ENCODE measurements around the gene VPS13C.

The VPS13C gene

DNA sequence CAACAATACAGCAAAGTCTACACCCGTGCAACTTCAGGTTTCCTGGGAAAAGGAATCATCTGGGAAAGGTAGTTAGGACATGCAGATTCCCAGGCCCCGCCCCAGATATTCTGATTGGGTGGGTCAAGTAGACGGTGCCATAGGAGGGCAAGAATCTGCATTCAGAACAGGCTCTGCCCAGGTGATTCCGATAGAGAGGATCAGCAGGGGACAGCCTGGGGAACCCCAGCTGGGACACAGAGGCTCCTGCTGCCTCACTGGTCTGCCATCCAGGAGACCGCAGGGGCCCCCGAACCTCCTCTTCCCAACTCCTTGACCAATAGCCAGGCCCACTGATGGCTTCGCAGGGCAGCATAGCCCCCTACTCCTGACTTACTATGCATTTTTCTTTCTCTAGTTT is 243.4 kb downstream of the VPS13C start:
- DNase-seq (ENCODE audit: low read depth in 3 of 3): no peak

DNA sequence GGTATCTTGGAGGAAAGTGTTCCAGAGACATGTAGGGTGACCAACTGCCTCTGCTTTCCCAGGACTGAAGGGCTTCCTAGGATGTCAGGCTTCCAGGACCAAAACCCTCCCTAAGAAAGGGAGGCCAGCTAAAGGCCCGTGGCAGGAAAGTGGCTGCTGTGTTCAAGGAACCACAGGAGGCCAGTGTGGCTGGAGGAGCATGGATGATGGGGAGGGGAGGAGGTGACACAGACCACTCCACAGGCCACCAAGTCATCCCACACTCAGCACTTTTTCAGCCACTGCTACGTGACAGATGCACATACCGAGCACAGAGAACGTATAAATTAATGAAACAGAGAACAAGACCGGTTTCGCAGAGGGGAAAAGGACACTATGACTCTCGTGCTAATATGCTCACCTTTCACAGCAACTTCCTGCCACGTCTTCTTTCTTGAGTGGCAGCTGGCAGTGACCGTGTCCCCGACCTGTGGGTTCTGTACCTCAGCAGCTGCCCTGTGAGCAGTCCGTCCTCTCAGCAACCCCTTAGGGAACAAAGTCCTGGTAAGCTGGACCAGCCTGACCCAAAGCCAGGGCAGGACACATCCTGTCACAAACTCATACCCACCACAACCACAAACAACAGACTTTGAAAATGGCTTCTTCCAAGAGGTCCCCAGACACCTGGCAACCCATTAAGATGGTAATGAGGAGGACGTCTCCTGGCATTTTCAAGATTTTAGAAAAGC is 244.7 kb downstream of the VPS13C start:
- DNase-seq (ENCODE audit: low read depth in 3 of 3): no peak

DNA sequence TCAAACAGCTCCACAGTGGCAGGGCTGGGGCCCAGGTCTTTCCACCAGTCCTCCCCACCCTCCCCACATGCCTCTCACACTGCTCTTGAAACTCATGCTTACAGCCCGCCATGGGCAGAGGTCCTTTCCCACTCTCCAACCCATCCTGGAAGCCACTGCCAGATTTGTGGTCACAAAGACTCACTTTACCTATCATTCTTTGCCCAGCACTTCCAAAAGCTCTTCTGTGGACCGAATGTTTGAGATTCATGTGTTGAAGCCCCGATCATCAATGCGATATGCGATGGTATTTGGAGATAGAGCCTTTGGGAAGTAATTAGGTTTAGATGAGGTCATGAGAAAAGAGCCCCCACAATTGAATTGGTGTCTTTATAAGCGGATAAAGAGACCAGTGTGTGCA is 247.8 kb downstream of the VPS13C start:
- DNase-seq (ENCODE audit: low read depth in 3 of 3): no peak

DNA sequence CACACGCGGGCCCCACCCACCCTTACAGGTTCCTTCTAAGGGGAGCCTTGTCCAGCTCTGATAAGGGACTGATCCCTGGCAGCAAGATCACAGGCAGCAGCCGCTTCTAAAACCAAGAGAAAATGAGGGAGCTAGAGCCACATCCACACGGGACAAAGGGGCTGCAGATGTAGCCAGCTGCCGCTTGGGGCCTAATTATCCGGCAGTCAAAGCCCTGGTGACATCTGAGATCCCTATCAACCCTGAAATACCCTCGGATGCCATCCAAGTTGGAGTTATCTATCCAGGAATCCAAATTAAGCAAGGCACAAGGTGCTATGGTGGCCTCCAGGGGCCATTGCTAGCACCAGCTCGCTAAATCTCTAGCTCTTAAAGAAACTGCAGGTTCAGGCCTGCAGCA is 248.3 kb downstream of the VPS13C start:
- no peak for DNase-seq (ENCODE audit: low read depth in 3 of 3)

DNA sequence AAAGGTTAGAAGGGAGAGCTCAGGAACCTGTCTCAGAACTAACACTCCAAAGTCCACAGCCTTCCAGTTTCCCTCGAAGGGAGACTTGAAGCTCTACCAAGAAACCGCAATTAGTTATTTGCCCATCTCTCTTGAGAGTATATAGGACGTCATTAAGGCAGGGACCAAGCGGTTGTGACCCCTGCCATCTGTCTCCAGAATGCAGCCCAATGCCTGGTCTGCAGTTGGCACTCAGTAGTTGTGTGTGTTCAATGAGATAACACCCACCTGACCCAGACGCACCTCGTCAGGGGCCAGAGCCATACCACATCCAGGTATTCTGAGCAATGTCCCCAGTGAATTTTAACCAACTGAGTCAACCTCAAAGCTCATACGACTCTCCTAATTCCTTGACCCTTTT is 251.0 kb downstream of the VPS13C start:
- DNase-seq (ENCODE audit: low read depth in 3 of 3): no peak

DNA sequence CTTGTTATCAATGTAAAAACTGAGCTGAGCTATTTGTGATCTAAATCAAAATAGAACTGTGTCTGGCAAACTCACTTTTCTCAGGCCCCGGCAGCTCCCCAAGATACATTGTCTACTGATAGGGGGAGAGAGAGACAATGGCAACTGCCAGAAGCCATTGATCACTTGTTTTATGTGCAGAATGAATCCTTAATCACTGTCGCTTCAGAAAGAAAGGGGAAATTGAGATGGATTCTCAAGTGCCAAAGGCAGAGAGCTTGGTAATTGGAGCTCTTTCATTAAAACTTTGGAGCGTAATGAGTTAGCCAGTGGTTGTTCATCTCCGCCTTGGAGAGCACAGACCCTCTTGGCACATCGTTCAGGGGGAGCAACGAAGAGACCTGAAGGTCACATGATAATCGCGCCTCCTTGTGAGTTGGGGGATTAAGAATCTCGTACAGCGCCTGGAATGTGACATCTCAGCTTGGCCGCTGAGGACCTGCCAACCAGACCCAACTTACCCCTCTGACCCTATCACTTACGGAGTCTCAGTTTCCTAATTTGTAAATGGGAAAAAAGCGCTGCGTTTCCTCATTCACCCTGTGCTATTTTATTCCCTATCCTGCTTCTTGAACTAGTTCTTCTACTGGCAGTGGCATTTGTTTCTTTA is 252.8 kb downstream of the VPS13C start:
- DNase-seq (ENCODE audit: low read depth in 3 of 3): no peak

Measured in stimulated activated CD4-positive, alpha-beta T cell treated with anti-CD3 and anti-CD28 coated beads, TNF-alpha, amount 100 ng/mL, for 4 hours (primary cell).